ENCODE data around the gene PMM2. TPM values are rescaled to one million over a fixed set of nuclear protein-coding genes. Genes with fewer than 3 reads are reported as not detected.

The PMM2 gene
- total and polyA plus RNA-seq, 2 experiments from 2014 or later: 38.2 to 60.4 TPM

DNA sequence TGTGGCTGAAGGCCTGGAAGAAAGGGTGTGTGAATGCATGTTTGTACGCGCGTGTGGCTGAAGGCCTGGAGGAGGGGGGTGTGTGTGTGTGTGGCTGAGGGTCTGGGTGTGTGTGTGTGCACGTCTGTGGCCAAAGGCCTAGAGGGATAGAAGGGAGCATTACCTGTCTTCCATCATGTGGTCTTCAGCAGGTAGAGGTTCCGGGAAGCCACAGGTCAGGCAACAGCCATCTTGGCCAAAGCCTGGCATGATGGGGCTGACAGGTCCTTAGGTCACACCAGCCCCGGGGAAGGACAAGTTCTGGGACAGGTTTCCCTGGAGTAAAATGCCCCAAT, 89.8 kb downstream of the PMM2 start:
- H3F3A ChIP-seq (replicated peaks; ENCODE audit: low read depth): 0 out of 2 replicates have a peak, but pooled peaks cover 6% of the 10 kb centered on the region
- ATAC-seq (no peak), DNase-seq (ENCODE audit: low spot score) (no peak)
- H4K20me1 ChIP-seq (replicated peaks; ENCODE audit: insufficient read depth): 0 out of 2 replicates have a peak, but pooled peaks cover 6% of the 10 kb centered on the region
- H3K9me3 Mint-ChIP-seq: no peaks in the 10 kb centered on the region
- peaks cover 15% of the 10 kb centered on the region; the same call in 1 of the 2 replicates for H3K36me3 ChIP-seq (ENCODE audit: insufficient read depth)
- no peak overlapping the region for H3K4me2 ChIP-seq
- TF ChIP-seq, protein P1, sequence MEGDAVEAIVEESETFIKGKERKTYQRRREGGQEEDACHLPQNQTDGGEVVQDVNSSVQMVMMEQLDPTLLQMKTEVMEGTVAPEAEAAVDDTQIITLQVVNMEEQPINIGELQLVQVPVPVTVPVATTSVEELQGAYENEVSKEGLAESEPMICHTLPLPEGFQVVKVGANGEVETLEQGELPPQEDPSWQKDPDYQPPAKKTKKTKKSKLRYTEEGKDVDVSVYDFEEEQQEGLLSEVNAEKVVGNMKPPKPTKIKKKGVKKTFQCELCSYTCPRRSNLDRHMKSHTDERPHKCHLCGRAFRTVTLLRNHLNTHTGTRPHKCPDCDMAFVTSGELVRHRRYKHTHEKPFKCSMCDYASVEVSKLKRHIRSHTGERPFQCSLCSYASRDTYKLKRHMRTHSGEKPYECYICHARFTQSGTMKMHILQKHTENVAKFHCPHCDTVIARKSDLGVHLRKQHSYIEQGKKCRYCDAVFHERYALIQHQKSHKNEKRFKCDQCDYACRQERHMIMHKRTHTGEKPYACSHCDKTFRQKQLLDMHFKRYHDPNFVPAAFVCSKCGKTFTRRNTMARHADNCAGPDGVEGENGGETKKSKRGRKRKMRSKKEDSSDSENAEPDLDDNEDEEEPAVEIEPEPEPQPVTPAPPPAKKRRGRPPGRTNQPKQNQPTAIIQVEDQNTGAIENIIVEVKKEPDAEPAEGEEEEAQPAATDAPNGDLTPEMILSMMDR (conservative IDR thresholded peaks at IDR 0.05; ENCODE audit: low read depth in 2 of 2): no peak
- TF ChIP-seq, protein P2, sequence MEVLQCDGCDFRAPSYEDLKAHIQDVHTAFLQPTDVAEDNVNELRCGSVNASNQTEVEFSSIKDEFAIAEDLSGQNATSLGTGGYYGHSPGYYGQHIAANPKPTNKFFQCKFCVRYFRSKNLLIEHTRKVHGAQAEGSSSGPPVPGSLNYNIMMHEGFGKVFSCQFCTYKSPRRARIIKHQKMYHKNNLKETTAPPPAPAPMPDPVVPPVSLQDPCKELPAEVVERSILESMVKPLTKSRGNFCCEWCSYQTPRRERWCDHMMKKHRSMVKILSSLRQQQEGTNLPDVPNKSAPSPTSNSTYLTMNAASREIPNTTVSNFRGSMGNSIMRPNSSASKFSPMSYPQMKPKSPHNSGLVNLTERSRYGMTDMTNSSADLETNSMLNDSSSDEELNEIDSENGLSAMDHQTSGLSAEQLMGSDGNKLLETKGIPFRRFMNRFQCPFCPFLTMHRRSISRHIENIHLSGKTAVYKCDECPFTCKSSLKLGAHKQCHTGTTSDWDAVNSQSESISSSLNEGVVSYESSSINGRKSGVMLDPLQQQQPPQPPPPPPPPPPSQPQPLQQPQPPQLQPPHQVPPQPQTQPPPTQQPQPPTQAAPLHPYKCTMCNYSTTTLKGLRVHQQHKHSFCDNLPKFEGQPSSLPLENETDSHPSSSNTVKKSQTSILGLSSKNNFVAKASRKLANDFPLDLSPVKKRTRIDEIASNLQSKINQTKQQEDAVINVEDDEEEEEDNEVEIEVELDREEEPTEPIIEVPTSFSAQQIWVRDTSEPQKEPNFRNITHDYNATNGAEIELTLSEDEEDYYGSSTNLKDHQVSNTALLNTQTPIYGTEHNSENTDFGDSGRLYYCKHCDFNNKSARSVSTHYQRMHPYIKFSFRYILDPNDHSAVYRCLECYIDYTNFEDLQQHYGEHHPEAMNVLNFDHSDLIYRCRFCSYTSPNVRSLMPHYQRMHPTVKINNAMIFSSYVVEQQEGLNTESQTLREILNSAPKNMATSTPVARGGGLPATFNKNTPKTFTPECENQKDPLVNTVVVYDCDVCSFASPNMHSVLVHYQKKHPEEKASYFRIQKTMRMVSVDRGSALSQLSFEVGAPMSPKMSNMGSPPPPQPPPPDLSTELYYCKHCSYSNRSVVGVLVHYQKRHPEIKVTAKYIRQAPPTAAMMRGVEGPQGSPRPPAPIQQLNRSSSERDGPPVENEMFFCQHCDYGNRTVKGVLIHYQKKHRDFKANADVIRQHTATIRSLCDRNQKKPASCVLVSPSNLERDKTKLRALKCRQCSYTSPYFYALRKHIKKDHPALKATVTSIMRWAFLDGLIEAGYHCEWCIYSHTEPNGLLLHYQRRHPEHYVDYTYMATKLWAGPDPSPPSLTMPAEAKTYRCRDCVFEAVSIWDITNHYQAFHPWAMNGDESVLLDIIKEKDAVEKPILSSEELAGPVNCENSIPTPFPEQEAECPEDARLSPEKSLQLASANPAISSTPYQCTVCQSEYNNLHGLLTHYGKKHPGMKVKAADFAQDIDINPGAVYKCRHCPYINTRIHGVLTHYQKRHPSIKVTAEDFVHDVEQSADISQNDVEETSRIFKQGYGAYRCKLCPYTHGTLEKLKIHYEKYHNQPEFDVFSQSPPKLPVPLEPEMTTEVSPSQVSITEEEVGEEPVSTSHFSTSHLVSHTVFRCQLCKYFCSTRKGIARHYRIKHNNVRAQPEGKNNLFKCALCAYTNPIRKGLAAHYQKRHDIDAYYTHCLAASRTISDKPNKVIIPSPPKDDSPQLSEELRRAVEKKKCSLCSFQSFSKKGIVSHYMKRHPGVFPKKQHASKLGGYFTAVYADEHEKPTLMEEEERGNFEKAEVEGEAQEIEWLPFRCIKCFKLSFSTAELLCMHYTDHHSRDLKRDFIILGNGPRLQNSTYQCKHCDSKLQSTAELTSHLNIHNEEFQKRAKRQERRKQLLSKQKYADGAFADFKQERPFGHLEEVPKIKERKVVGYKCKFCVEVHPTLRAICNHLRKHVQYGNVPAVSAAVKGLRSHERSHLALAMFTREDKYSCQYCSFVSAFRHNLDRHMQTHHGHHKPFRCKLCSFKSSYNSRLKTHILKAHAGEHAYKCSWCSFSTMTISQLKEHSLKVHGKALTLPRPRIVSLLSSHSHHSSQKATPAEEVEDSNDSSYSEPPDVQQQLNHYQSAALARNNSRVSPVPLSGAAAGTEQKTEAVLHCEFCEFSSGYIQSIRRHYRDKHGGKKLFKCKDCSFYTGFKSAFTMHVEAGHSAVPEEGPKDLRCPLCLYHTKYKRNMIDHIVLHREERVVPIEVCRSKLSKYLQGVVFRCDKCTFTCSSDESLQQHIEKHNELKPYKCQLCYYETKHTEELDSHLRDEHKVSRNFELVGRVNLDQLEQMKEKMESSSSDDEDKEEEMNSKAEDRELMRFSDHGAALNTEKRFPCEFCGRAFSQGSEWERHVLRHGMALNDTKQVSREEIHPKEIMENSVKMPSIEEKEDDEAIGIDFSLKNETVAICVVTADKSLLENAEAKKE (CRISPR knock-in tag; IDR thresholded peaks at IDR 0.05): no peak
- no peak for TF ChIP-seq ZNF114 (CRISPR knock-in tag; IDR thresholded peaks at IDR 0.05)
- TF ChIP-seq, protein P3, sequence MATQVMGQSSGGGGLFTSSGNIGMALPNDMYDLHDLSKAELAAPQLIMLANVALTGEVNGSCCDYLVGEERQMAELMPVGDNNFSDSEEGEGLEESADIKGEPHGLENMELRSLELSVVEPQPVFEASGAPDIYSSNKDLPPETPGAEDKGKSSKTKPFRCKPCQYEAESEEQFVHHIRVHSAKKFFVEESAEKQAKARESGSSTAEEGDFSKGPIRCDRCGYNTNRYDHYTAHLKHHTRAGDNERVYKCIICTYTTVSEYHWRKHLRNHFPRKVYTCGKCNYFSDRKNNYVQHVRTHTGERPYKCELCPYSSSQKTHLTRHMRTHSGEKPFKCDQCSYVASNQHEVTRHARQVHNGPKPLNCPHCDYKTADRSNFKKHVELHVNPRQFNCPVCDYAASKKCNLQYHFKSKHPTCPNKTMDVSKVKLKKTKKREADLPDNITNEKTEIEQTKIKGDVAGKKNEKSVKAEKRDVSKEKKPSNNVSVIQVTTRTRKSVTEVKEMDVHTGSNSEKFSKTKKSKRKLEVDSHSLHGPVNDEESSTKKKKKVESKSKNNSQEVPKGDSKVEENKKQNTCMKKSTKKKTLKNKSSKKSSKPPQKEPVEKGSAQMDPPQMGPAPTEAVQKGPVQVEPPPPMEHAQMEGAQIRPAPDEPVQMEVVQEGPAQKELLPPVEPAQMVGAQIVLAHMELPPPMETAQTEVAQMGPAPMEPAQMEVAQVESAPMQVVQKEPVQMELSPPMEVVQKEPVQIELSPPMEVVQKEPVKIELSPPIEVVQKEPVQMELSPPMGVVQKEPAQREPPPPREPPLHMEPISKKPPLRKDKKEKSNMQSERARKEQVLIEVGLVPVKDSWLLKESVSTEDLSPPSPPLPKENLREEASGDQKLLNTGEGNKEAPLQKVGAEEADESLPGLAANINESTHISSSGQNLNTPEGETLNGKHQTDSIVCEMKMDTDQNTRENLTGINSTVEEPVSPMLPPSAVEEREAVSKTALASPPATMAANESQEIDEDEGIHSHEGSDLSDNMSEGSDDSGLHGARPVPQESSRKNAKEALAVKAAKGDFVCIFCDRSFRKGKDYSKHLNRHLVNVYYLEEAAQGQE (IDR thresholded peaks at IDR 0.05; ENCODE audit: unreplicated experiment): no peak
- TF ChIP-seq CREB1 (CRISPR knock-in tag; IDR thresholded peaks at IDR 0.05; ENCODE audit: low read depth): no peak
- no peak for TF ChIP-seq ZNF331 (CRISPR knock-in tag; IDR thresholded peaks at IDR 0.05; ENCODE audit: low read depth)
- TF ChIP-seq POLR2AphosphoS5 (IDR thresholded peaks at IDR 0.05; ENCODE audit: low read depth): no peak
- TF ChIP-seq EZH2phosphoT487 (IDR thresholded peaks at IDR 0.05; ENCODE audit: unreplicated experiment): no peak
- TF ChIP-seq EZH2 (IDR thresholded peaks at IDR 0.05; ENCODE audit: low read depth, unreplicated experiment): no peak
- TF ChIP-seq, protein P4, sequence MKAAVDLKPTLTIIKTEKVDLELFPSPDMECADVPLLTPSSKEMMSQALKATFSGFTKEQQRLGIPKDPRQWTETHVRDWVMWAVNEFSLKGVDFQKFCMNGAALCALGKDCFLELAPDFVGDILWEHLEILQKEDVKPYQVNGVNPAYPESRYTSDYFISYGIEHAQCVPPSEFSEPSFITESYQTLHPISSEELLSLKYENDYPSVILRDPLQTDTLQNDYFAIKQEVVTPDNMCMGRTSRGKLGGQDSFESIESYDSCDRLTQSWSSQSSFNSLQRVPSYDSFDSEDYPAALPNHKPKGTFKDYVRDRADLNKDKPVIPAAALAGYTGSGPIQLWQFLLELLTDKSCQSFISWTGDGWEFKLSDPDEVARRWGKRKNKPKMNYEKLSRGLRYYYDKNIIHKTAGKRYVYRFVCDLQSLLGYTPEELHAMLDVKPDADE (IDR thresholded peaks at IDR 0.05): no peak
- TF ChIP-seq STAT1 (IDR thresholded peaks at IDR 0.05; ENCODE audit: unreplicated experiment): no peak
- TF ChIP-seq NANOG (IDR thresholded peaks at IDR 0.05; ENCODE audit: borderline replicate concordance): no peak
- no peak for TF ChIP-seq JUNB (IDR thresholded peaks at IDR 0.05; ENCODE audit: unreplicated experiment)
- peaks cover 31% of the 10 kb centered on the region for H3K27me3 Mint-ChIP-seq (ENCODE audit: insufficient read depth, low read depth, poor library complexity)
- no peak overlapping the region for H3K27ac ChIP-seq (ENCODE audit: low read depth)
- no peak overlapping the region for H3K4me3 Mint-ChIP-seq
- H3K27ac Mint-ChIP-seq: 0 out of 2 replicates have a peak overlapping the region, but pooled peaks have one; percentile 3
- H3K4me1 ChIP-seq (ENCODE audit: insufficient read depth): peaks cover 11% of the 10 kb centered on the region; the same call in 1 of the 2 replicates
- peaks cover 15% of the 10 kb centered on the region for H3K4me1 Mint-ChIP-seq
- H2AFZ ChIP-seq: no peak overlapping the region
- no peaks in the 10 kb centered on the region for H3K27me3 ChIP-seq (ENCODE audit: insufficient read depth)
- no peaks in the 10 kb centered on the region for H3K79me2 ChIP-seq (replicated peaks; ENCODE audit: insufficient read depth)
- H3K9me2 ChIP-seq (ENCODE audit: insufficient read depth): no peaks in the 10 kb centered on the region
- H3K36me3 Mint-ChIP-seq (ENCODE audit: low read depth): peaks cover 29% of the 10 kb centered on the region
- H3K4me3 ChIP-seq: no peak overlapping the region
